Cardiac muscle cell (in vitro differentiated cells and primary cell): ENCODE measurements around the gene TOM1. TPM values are rescaled to one million over a fixed set of nuclear protein-coding genes. Genes with fewer than 3 reads are reported as not detected.

Source experiments
- DNase-seq, 2 donors: peaks; one replicate each; pipeline versions ENCODE4 v3.0.0 to v3.0.0-alpha.2; 2010 to 2017; ENCODE audit warnings: low read depth in 1 of 2, low spot score in 1 of 2
- H3K27ac ChIP-seq: fragments of 200-600 bp; sonication (generic); 2 replicates; pipeline ENCODE4 v1.5.1; 2016
- H3K27me3 ChIP-seq: fragments of 200-600 bp; sonication (generic); 2 replicates; pipeline ENCODE4 v1.6.0; 2016; ENCODE audit warnings: control low read depth
- H3K36me3 ChIP-seq: fragments of 200-600 bp; sonication (generic); 2 replicates; pipeline ENCODE4 v1.5.1; 2016; ENCODE audit warnings: control low read depth
- H3K4me1 ChIP-seq: fragments of 200-600 bp; sonication (generic); 2 replicates; pipeline ENCODE4 v1.8.1; 2017; ENCODE audit warnings: low read depth, mild to moderate bottlenecking, mixed run types
- H3K4me3 ChIP-seq: fragments of 200-600 bp; sonication (generic); 2 replicates; pipeline ENCODE4 v1.5.1; 2016; ENCODE audit warnings: mild to moderate bottlenecking
- H3K9me3 ChIP-seq: fragments of 200-600 bp; sonication (generic); 2 replicates; pipeline ENCODE4 v1.5.1; 2017; ENCODE audit warnings: low read depth, mild to moderate bottlenecking, control low read depth
- polyA plus RNA-seq: library from polyadenylated mRNA; unstranded; fragments of >200 nt; fragmentation: Nextera tagmentation; extraction: Ambion mirVana; gene quantifications from 2 replicates; pipeline ENCODE4 v1.2.1, GENCODE V29; 2016
- total RNA-seq: library from RNA; depleted of rRNA; stranded (reverse); fragments of >200 nt; gene quantifications from 2 replicates; pipeline ENCODE4 v1.2.3, GENCODE V29; 2016
- TF ChIP-seq, protein P1 (sequence below): IDR thresholded peaks from 2 replicates; pipeline ENCODE4 v1.5.1; 2012; ENCODE audit warnings: low read depth, mild to moderate bottlenecking, low read length

The TOM1 gene
- total and polyA plus RNA-seq, 2 experiments from 2014 or later: 76.2 to 107 TPM

GRCh38 chr22:35376728-35377472 lies 77.2 kb downstream of the TOM1 start:
- H3K4me1 ChIP-seq: peaks cover 13% of the 10 kb centered on the region
- no peaks in the 10 kb centered on the region for H3K27me3 ChIP-seq
- H3K4me3 ChIP-seq: no peak overlapping the region
- no peaks in the 10 kb centered on the region for H3K36me3 ChIP-seq
- TF ChIP-seq, protein P1, sequence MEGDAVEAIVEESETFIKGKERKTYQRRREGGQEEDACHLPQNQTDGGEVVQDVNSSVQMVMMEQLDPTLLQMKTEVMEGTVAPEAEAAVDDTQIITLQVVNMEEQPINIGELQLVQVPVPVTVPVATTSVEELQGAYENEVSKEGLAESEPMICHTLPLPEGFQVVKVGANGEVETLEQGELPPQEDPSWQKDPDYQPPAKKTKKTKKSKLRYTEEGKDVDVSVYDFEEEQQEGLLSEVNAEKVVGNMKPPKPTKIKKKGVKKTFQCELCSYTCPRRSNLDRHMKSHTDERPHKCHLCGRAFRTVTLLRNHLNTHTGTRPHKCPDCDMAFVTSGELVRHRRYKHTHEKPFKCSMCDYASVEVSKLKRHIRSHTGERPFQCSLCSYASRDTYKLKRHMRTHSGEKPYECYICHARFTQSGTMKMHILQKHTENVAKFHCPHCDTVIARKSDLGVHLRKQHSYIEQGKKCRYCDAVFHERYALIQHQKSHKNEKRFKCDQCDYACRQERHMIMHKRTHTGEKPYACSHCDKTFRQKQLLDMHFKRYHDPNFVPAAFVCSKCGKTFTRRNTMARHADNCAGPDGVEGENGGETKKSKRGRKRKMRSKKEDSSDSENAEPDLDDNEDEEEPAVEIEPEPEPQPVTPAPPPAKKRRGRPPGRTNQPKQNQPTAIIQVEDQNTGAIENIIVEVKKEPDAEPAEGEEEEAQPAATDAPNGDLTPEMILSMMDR: no peak
- peak overlapping the region; percentile 3 for H3K27ac ChIP-seq
- no peaks in the 10 kb centered on the region for H3K9me3 ChIP-seq
- DNase-seq: peak; percentile 90 to 100

- H3K27ac ChIP-seq: no peak overlapping the region
- no peak overlapping the region for H3K4me3 ChIP-seq
- no peaks in the 10 kb centered on the region for H3K9me3 ChIP-seq
- TF ChIP-seq, protein P1: no peak
- no peaks in the 10 kb centered on the region for H3K27me3 ChIP-seq
- DNase-seq: no peak
- H3K4me1 ChIP-seq: peaks cover 13% of the 10 kb centered on the region
- no peaks in the 10 kb centered on the region for H3K36me3 ChIP-seq
Observed at GRCh38 chr22:35377735-35378134, 78.0 kb downstream of the TOM1 start.

- H3K4me3 ChIP-seq: no peak overlapping the region
- H3K36me3 ChIP-seq: no peaks in the 10 kb centered on the region
- H3K4me1 ChIP-seq: peaks cover 13% of the 10 kb centered on the region
- no peaks in the 10 kb centered on the region for H3K9me3 ChIP-seq
- DNase-seq: peak in 1 of 2 donors; percentile 20
- H3K27me3 ChIP-seq: no peaks in the 10 kb centered on the region
- no peak overlapping the region for H3K27ac ChIP-seq
- TF ChIP-seq, protein P1: no peak
Observed at GRCh38 chr22:35378621-35379020, 78.9 kb downstream of the TOM1 start.

GRCh38 chr22:35379146-35379993 lies 79.7 kb downstream of the TOM1 start:
- no peak overlapping the region for H3K27ac ChIP-seq
- peaks cover 13% of the 10 kb centered on the region for H3K4me1 ChIP-seq
- TF ChIP-seq, protein P1: no peak

GRCh38 chr22:35380013-35380412 lies 80.3 kb downstream of the TOM1 start:
- Histone ChIP-seq H3K36me3 (no peaks in the 10 kb centered on the region), H3K27ac (no peak overlapping the region), H3K27me3 (no peaks in the 10 kb centered on the region), H3K4me3 (no peak overlapping the region), H3K9me3 (no peaks in the 10 kb centered on the region), H3K4me1 (peaks cover 13% of the 10 kb centered on the region)
- no peak for DNase-seq
- TF ChIP-seq, protein P1: no peak

More at GRCh38 chr22:35379146-35379993, 79.7 kb downstream of the TOM1 start:
- no peaks in the 10 kb centered on the region for H3K36me3 ChIP-seq
- H3K9me3 ChIP-seq: no peaks in the 10 kb centered on the region
- DNase-seq: no peak
- H3K27me3 ChIP-seq: no peaks in the 10 kb centered on the region
- no peak overlapping the region for H3K4me3 ChIP-seq
